ENCODE results near the gene CNNM3. TPM values are rescaled to one million over a fixed set of nuclear protein-coding genes. Genes with fewer than 3 reads are reported as not detected.

The CNNM3 gene
- total RNA-seq, 2 experiments from 2014 or later, result 13.5 to 18.6 TPM

- intact Hi-C loops (cut with micrococcal nuclease; ENCODE audit: unreplicated experiment), result no loop called here
- Histone ChIP-seq H3K9me2 (ENCODE audit: insufficient read depth, low read length) (no peaks in the 10 kb centered on the region), H3K4me2 (ENCODE audit: low read length) (no peak overlapping the region), H3K4me1 (ENCODE audit: insufficient read depth, low read length, poor library complexity, severe bottlenecking) (peaks cover 13% of the 10 kb centered on the region), H4K20me1 (ENCODE audit: insufficient read depth, low read length) (no peaks in the 10 kb centered on the region), H3K79me2 (ENCODE audit: insufficient read depth, low read depth, low read length) (no peaks in the 10 kb centered on the region), H3K27ac (ENCODE audit: low read depth, low read length, poor library complexity, severe bottlenecking) (no peak overlapping the region), H3K9me3 (ENCODE audit: low read length) (no peaks in the 10 kb centered on the region), H3K36me3 (ENCODE audit: insufficient read depth, low read length) (no peaks in the 10 kb centered on the region), H2AFZ (ENCODE audit: low read length) (no peak overlapping the region), H3K4me3 (ENCODE audit: low read depth, low read length, poor library complexity, severe bottlenecking) (no peak overlapping the region)
- ChIA-PET CTCF (ENCODE audit: unreplicated experiment) (no interaction called here), POLR2A (interaction anchor here (0.9 kb wide), 1 partner anchor 33 kb away, joined by 3 read pairs; no protein-coding TSS in a partner anchor)
- TF ChIP-seq CTCF (conservative IDR thresholded peaks at IDR 0.05; ENCODE audit: low read length) (no peak), EZH2phosphoT487 (IDR thresholded peaks at IDR 0.05; ENCODE audit: borderline replicate concordance, low read depth, low read length) (no peak)
- BruUV-seq (replicated peaks), result no TSS peak
- DNase-seq (ENCODE audit: low spot score), result no peak
Measured at GRCh38 chr2:96809216-96809882, 6.7 kb upstream of the CNNM3 start.

GRCh38 chr2:96809951-96810782, 5.9 kb upstream of the CNNM3 start:
- no TSS peak for BruUV-seq (replicated peaks)

More at GRCh38 chr2:96809951-96810782, 5.9 kb upstream of the CNNM3 start:
- Histone ChIP-seq H3K4me1 (ENCODE audit: insufficient read depth, low read length, poor library complexity, severe bottlenecking) (peaks cover 17% of the 10 kb centered on the region), H3K4me2 (ENCODE audit: low read length) (no peak overlapping the region), H2AFZ (ENCODE audit: low read length) (no peak overlapping the region), H3K9me3 (ENCODE audit: low read length) (no peaks in the 10 kb centered on the region), H3K79me2 (ENCODE audit: insufficient read depth, low read depth, low read length) (no peaks in the 10 kb centered on the region), H3K27ac (ENCODE audit: low read depth, low read length, poor library complexity, severe bottlenecking) (no peak overlapping the region), H3K4me3 (ENCODE audit: low read depth, low read length, poor library complexity, severe bottlenecking) (no peak overlapping the region), H4K20me1 (ENCODE audit: insufficient read depth, low read length) (no peaks in the 10 kb centered on the region), H3K9me2 (ENCODE audit: insufficient read depth, low read length) (no peaks in the 10 kb centered on the region), H3K36me3 (ENCODE audit: insufficient read depth, low read length) (no peaks in the 10 kb centered on the region)
- no peak for DNase-seq (ENCODE audit: low spot score)
- intact Hi-C loops (cut with micrococcal nuclease; ENCODE audit: unreplicated experiment), result no loop called here
- no peak for TF ChIP-seq EZH2phosphoT487 (IDR thresholded peaks at IDR 0.05; ENCODE audit: borderline replicate concordance, low read depth, low read length)
- no peak for TF ChIP-seq CTCF (conservative IDR thresholded peaks at IDR 0.05; ENCODE audit: low read length)
- POLR2A ChIA-PET, result interaction anchor here (0.9 kb wide), 1 partner anchor 34 kb away, joined by 3 read pairs; no protein-coding TSS in a partner anchor
- CTCF ChIA-PET (ENCODE audit: unreplicated experiment), result no interaction called here
